GM06990 (cell line): Measurements from ENCODE around the gene LYRM1.
"Not testable (repeated sequence)": the region's sequence is repeated elsewhere in the genome, so short reads cannot be mapped to it uniquely, and the experiment has no call there.

Source experiments
- DNase-seq: peaks from one replicate; pipeline ENCODE4 v3.0.0-alpha.2; 2011; ENCODE audit not compliant: insufficient read length; ENCODE audit errors: extremely low read depth
- H3K27me3 ChIP-seq: replicated peaks from 2 replicates; pipeline ENCODE4 v1.6.0; 2011; ENCODE audit warnings: low read length; ENCODE audit not compliant: control insufficient read depth, insufficient read depth
- H3K36me3 ChIP-seq: 2 replicates; pipeline ENCODE4 v1.5.1; 2011; ENCODE audit warnings: low read length; ENCODE audit not compliant: control insufficient read depth, insufficient read depth
- H3K4me3 ChIP-seq: replicated peaks from 2 replicates; pipeline ENCODE4 v1.5.1; 2011; ENCODE audit warnings: low read depth, mild to moderate bottlenecking, control low read depth, low read length
- CTCF ChIP-seq: IDR thresholded peaks from 2 replicates; pipeline ENCODE4 v1.5.1; 2011; ENCODE audit warnings: low read length, control low read depth, mild to moderate bottlenecking, inconsistent platforms; ENCODE audit not compliant: insufficient read depth, poor library complexity, severe bottlenecking

LYRM1 gene

GRCh38 chr16:20923876-20924275 lies 23.3 kb downstream of the LYRM1 start:
- Histone ChIP-seq H3K4me3 (no peak overlapping the region), H3K36me3 (no peaks in the 10 kb centered on the region), H3K27me3 (no peaks in the 10 kb centered on the region)
- DNase-seq = no peak
- no peak for TF ChIP-seq CTCF

- TF ChIP-seq CTCF = no peak
- Histone ChIP-seq H3K36me3 (no peaks in the 10 kb centered on the region), H3K27me3 (no peaks in the 10 kb centered on the region), H3K4me3 (no peak overlapping the region)
- DNase-seq = no peak
Observed at GRCh38 chr16:20925751-20926150, 25.2 kb downstream of the LYRM1 start.

- no peaks in the 10 kb centered on the region for H3K36me3 ChIP-seq
- no peak overlapping the region for H3K4me3 ChIP-seq
- no peak for DNase-seq
- no peaks in the 10 kb centered on the region for H3K27me3 ChIP-seq
- no peak for TF ChIP-seq CTCF
Observed at GRCh38 chr16:20928774-20929411, 28.3 kb downstream of the LYRM1 start.

- H3K27me3 ChIP-seq, H3K4me3 ChIP-seq, DNase-seq, H3K36me3 ChIP-seq: not testable (repeated sequence)
Observed at GRCh38 chr16:20929676-20930364, 29.2 kb downstream of the LYRM1 start.

GRCh38 chr16:20930365-20930690 lies 29.8 kb downstream of the LYRM1 start:
- no peak for DNase-seq
- no peak overlapping the region for H3K4me3 ChIP-seq
- TF ChIP-seq CTCF = no peak
- H3K36me3 ChIP-seq = no peaks in the 10 kb centered on the region
- no peaks in the 10 kb centered on the region for H3K27me3 ChIP-seq

- no peaks in the 10 kb centered on the region for H3K36me3 ChIP-seq
Observed at GRCh38 chr16:20931066-20931600, 30.6 kb downstream of the LYRM1 start.

More at GRCh38 chr16:20931066-20931600, 30.6 kb downstream of the LYRM1 start:
- no peak for TF ChIP-seq CTCF
- H3K27me3 ChIP-seq = no peaks in the 10 kb centered on the region
- no peak for DNase-seq
- no peak overlapping the region for H3K4me3 ChIP-seq
